ENCODE results near the gene CSAD.
A peak's percentile ranks its signal among the peaks of the same experiment; 100 is the strongest.

CSAD gene

DNA sequence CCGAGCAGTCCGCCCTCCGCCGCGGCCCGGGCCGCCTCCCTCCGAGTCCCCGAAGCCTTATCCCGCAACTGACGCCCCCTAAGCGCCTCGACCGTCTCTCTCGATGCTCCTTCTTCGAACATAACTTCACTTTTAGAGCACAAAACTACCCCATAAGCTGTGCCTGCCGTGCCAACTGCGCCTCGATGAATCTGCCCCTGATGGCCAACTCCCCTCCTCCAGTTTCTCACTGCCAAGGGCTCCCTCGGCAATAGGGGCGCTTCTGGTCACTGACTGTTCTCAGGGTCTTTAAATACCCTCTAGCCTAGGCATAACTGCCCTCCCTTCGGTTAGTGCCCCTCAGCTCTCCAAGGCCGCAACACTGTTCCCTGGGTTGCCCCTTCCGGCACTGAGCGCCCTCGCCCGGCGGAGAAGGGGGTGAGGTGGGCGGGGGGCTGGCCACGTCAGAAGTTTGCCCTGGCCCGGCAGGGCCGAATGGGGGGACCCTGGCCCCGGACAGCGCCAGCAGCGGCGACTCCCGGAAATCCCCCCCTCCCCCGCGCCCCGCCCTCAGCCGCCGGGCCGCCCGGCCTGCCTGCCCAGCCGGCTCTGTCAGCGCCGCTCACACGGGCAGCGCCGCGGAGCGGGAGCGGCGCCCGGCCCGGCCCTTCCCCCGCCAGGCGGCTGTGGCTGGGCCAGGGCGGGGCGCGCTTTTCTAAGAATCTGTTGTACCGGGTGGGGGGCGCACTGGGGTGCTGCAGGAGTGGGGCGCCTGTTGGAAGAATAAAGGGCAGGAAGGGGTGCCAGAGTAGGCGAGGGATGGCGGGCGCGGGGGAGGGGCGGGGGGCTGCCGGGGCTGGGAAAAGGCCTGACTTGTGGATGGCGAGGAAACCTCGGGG lies 40.7 kb upstream of the CSAD start:
- peak overlapping the region; percentile 100 for H3K4me2 ChIP-seq (ENCODE audit: low read depth, low read length)
- H4K20me1 ChIP-seq (ENCODE audit: insufficient read depth, low read length) = no peaks in the 10 kb centered on the region
- peaks cover 22% of the 10 kb centered on the region for H3K79me2 ChIP-seq (ENCODE audit: low read length)
- DNase-seq = peak; percentile 50
- peaks cover 12% of the 10 kb centered on the region for H3K4me1 ChIP-seq (ENCODE audit: low read length)
- no peaks in the 10 kb centered on the region for H3K27me3 ChIP-seq (replicated peaks; ENCODE audit: insufficient read depth, low read length)
- peak overlapping the region; percentile 93 for H2AFZ ChIP-seq (ENCODE audit: low read length)
- TF ChIP-seq EZH2phosphoT487 (IDR thresholded peaks at IDR 0.05; ENCODE audit: low read length) (no peak), EZH2 (optimal IDR thresholded peaks at IDR 0.05; ENCODE audit: low read depth, low read length) (no peak)
- TF ChIP-seq, protein P1, sequence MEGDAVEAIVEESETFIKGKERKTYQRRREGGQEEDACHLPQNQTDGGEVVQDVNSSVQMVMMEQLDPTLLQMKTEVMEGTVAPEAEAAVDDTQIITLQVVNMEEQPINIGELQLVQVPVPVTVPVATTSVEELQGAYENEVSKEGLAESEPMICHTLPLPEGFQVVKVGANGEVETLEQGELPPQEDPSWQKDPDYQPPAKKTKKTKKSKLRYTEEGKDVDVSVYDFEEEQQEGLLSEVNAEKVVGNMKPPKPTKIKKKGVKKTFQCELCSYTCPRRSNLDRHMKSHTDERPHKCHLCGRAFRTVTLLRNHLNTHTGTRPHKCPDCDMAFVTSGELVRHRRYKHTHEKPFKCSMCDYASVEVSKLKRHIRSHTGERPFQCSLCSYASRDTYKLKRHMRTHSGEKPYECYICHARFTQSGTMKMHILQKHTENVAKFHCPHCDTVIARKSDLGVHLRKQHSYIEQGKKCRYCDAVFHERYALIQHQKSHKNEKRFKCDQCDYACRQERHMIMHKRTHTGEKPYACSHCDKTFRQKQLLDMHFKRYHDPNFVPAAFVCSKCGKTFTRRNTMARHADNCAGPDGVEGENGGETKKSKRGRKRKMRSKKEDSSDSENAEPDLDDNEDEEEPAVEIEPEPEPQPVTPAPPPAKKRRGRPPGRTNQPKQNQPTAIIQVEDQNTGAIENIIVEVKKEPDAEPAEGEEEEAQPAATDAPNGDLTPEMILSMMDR (IDR thresholded peaks at IDR 0.05; ENCODE audit: low read length) = peak; percentile 37; the same call in 1 of the 2 replicates
- H3K27ac ChIP-seq (ENCODE audit: low read length) = peak overlapping the region; percentile 80; the same call in 1 of the 2 replicates
- H3K9me2 ChIP-seq (replicated peaks; ENCODE audit: insufficient read depth, low read length) = no peaks in the 10 kb centered on the region
- H3K4me3 ChIP-seq (ENCODE audit: low read length) = peak overlapping the region; percentile 96
- no peaks in the 10 kb centered on the region for H3K9me3 ChIP-seq (replicated peaks; ENCODE audit: insufficient read depth, low read length)
- H3K36me3 ChIP-seq (replicated peaks; ENCODE audit: insufficient read depth, low read length) = no peaks in the 10 kb centered on the region
- H3K9ac ChIP-seq (ENCODE audit: low read length) = peak overlapping the region; percentile 61
- H3F3A ChIP-seq (ENCODE audit: insufficient read depth, low read length) = peaks cover 16% of the 10 kb centered on the region

DNA sequence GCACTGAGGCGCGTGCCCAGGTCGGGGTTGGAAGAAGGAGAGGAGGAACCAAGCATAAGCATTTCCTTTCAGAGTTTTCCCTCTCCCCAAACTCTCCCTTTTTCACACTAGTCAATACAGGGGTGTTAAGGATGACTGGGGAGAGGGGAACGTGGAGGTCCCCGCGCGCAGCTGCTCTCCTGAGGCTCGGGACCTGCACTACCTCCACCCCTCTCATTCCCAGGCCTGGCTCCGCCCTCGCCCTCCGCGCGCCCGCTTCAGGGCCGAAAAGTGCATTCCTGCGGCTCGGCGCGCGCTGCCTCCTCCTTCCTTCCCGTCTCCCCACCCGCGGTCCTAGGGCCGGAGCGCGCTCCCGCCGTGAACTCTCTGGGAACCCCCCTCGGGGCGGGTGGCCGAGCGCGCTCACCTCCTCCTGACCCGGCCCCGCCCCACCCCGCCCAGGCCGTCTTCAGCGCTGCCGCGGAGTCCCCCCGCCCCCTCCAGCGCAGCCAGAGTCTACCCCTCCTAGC lies 40.0 kb upstream of the CSAD start:
- Histone ChIP-seq H2AFZ (ENCODE audit: low read length) (peak overlapping the region; percentile 35; the same call in 1 of the 2 replicates), H3K9me2 (replicated peaks; ENCODE audit: insufficient read depth, low read length) (no peaks in the 10 kb centered on the region), H3K27me3 (replicated peaks; ENCODE audit: insufficient read depth, low read length) (no peaks in the 10 kb centered on the region), H4K20me1 (ENCODE audit: insufficient read depth, low read length) (no peaks in the 10 kb centered on the region), H3K4me3 (ENCODE audit: low read length) (peak overlapping the region; percentile 96), H3K9me3 (replicated peaks; ENCODE audit: insufficient read depth, low read length) (no peaks in the 10 kb centered on the region), H3K9ac (ENCODE audit: low read length) (peak overlapping the region; percentile 17; the same call in 1 of the 2 replicates), H3K36me3 (replicated peaks; ENCODE audit: insufficient read depth, low read length) (no peaks in the 10 kb centered on the region), H3K4me1 (ENCODE audit: low read length) (peaks cover 12% of the 10 kb centered on the region), H3K79me2 (ENCODE audit: low read length) (peaks cover 28% of the 10 kb centered on the region), H3K27ac (ENCODE audit: low read length) (peak overlapping the region; percentile 80; the same call in 1 of the 2 replicates), H3F3A (ENCODE audit: insufficient read depth, low read length) (peaks cover 16% of the 10 kb centered on the region), H3K4me2 (ENCODE audit: low read depth, low read length) (peak overlapping the region; percentile 100)
- TF ChIP-seq EZH2phosphoT487 (IDR thresholded peaks at IDR 0.05; ENCODE audit: low read length) = no peak
- no peak for TF ChIP-seq EZH2 (optimal IDR thresholded peaks at IDR 0.05; ENCODE audit: low read depth, low read length)
- TF ChIP-seq, protein P1 (IDR thresholded peaks at IDR 0.05; ENCODE audit: low read length) = no peak
- DNase-seq = peak; percentile 95

DNA sequence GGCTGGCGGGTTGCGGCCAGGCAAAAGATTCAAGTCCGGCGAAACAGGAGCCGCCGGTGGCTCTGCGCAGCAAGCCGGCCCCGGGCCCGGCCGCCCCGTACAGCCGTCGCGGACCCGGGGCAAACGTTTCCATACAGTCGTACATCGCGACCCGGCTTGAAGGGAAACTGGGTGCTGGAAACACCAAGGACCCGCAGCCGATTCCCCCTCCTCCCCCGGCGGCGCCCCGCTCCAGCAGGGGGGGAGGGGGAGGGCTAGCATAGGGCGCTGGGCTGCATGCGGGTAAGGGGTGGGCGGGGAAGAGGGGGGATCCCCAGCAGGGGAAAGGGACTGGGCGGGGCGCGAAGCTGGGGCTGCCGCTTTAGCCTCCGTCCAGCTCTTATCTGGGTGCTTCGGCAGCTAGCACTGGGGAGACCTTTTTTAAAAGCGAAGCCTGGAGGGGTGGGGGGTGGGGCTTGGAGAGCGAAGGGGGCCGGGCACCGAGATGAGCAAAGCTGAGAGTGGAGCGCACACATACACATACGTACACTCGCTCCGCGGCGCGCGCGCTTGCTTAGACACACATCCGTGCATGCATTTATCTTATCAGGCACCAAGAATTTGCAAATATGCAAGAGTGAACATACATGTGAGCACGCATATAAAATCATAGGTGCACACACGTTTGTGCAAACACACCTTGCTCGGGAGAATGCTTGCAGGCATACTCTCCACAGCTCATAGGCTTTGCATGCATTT lies 39.4 kb upstream of the CSAD start:
- Histone ChIP-seq H3K4me3 (ENCODE audit: low read length) (peak overlapping the region; percentile 80), H3K79me2 (ENCODE audit: low read length) (peaks cover 28% of the 10 kb centered on the region), H3K9me3 (replicated peaks; ENCODE audit: insufficient read depth, low read length) (no peaks in the 10 kb centered on the region), H3K4me1 (ENCODE audit: low read length) (peaks cover 12% of the 10 kb centered on the region), H3K9ac (ENCODE audit: low read length) (peak overlapping the region; percentile 23; the same call in 1 of the 2 replicates), H3F3A (ENCODE audit: insufficient read depth, low read length) (peaks cover 16% of the 10 kb centered on the region), H3K4me2 (ENCODE audit: low read depth, low read length) (peak overlapping the region; percentile 99), H2AFZ (ENCODE audit: low read length) (peak overlapping the region; percentile 35; the same call in 1 of the 2 replicates), H3K27me3 (replicated peaks; ENCODE audit: insufficient read depth, low read length) (no peaks in the 10 kb centered on the region), H4K20me1 (ENCODE audit: insufficient read depth, low read length) (no peaks in the 10 kb centered on the region), H3K27ac (ENCODE audit: low read length) (peak overlapping the region; percentile 36; the same call in 1 of the 2 replicates), H3K9me2 (replicated peaks; ENCODE audit: insufficient read depth, low read length) (no peaks in the 10 kb centered on the region), H3K36me3 (replicated peaks; ENCODE audit: insufficient read depth, low read length) (no peaks in the 10 kb centered on the region)
- DNase-seq = peak; percentile 76
- TF ChIP-seq, protein P1 (IDR thresholded peaks at IDR 0.05; ENCODE audit: low read length) = no peak
- TF ChIP-seq EZH2phosphoT487 (IDR thresholded peaks at IDR 0.05; ENCODE audit: low read length) (no peak), EZH2 (optimal IDR thresholded peaks at IDR 0.05; ENCODE audit: low read depth, low read length) (no peak)

Measured in MM.1S (cell line).